ENCODE data around the gene FGF2.
A peak's percentile ranks its signal among the peaks of the same experiment; 100 is the strongest.
"Not testable (repeated sequence)": the region's sequence is repeated elsewhere in the genome, so short reads cannot be mapped to it uniquely, and the experiment has no call there.

The FGF2 gene

GRCh38 chr4:122865425-122865824 lies 38.8 kb downstream of the FGF2 start:
- Histone ChIP-seq H3K27ac (no peak overlapping the region), H3K4me3 (no peak overlapping the region), H3K27me3 (no peaks in the 10 kb centered on the region), H3K9me3 (no peaks in the 10 kb centered on the region), H3K36me3 (no peaks in the 10 kb centered on the region), H3K4me1 (peaks cover 0 to 35% (median 10%) of the 10 kb centered on the region in 4 donors)
- intact Hi-C loops (cut with DNase I; ENCODE audit: low total_unique reads) = no loop called here
- no peak for TF ChIP-seq CTCF (IDR thresholded peaks at IDR 0.05)
- no peak for DNase-seq

- intact Hi-C loops (cut with DNase I; ENCODE audit: low total_unique reads); H3K27me3 ChIP-seq: not testable (repeated sequence)
These were observed 41.6 kb downstream of the FGF2 start for GRCh38 chr4:122868235-122868634.

GRCh38 chr4:122873146-122873545 lies 46.5 kb downstream of the FGF2 start:
- no peak for DNase-seq
- Histone ChIP-seq H3K27ac (no peak overlapping the region), H3K9me3 (no peaks in the 10 kb centered on the region), H3K27me3 (no peaks in the 10 kb centered on the region), H3K36me3 (peaks cover 0 to 13% (median 0%) of the 10 kb centered on the region in 3 donors), H3K4me3 (no peak overlapping the region), H3K4me1 (peaks cover 0 to 31% (median 6%) of the 10 kb centered on the region in 4 donors)
- TF ChIP-seq CTCF (IDR thresholded peaks at IDR 0.05) = no peak
- intact Hi-C loops (cut with DNase I; ENCODE audit: low total_unique reads) = no loop called here

More at GRCh38 chr4:122868235-122868634, 41.6 kb downstream of the FGF2 start:
- not testable (repeated sequence) for DNase-seq, H3K27ac ChIP-seq, H3K36me3 ChIP-seq, H3K4me3 ChIP-seq, H3K9me3 ChIP-seq
- peaks cover 0 to 21% (median 4%) of the 10 kb centered on the region in 4 donors for H3K4me1 ChIP-seq

GRCh38 chr4:122873821-122874593 lies 47.4 kb downstream of the FGF2 start:
- intact Hi-C loops (cut with DNase I; ENCODE audit: low total_unique reads) = no loop called here
- H3K27me3 ChIP-seq = no peaks in the 10 kb centered on the region
- H3K27ac ChIP-seq = peak overlapping the region in 1 of 2 donors; percentile 27
- TF ChIP-seq CTCF (IDR thresholded peaks at IDR 0.05) = no peak
- H3K4me1 ChIP-seq = peaks cover 0 to 31% (median 6%) of the 10 kb centered on the region in 4 donors
- no peak for DNase-seq
- H3K4me3 ChIP-seq = no peak overlapping the region
- H3K36me3 ChIP-seq = peaks cover 0 to 14% (median 0%) of the 10 kb centered on the region in 3 donors
- no peaks in the 10 kb centered on the region for H3K9me3 ChIP-seq

GRCh38 chr4:122875949-122876348 lies 49.3 kb downstream of the FGF2 start:
- no peak for TF ChIP-seq CTCF (IDR thresholded peaks at IDR 0.05)
- no peak overlapping the region for H3K27ac ChIP-seq

GRCh38 chr4:122876456-122876855 lies 49.8 kb downstream of the FGF2 start:
- no peak overlapping the region for H3K27ac ChIP-seq
- no peak overlapping the region for H3K4me3 ChIP-seq
- no peaks in the 10 kb centered on the region for H3K27me3 ChIP-seq
- TF ChIP-seq CTCF (IDR thresholded peaks at IDR 0.05) = no peak
- no peaks in the 10 kb centered on the region for H3K9me3 ChIP-seq
- peaks cover 0 to 26% (median 10%) of the 10 kb centered on the region in 3 donors for H3K36me3 ChIP-seq
- peaks cover 0 to 31% (median 6%) of the 10 kb centered on the region in 4 donors for H3K4me1 ChIP-seq
- DNase-seq = no peak
- intact Hi-C loops (cut with DNase I; ENCODE audit: low total_unique reads) = no loop called here

More at GRCh38 chr4:122875949-122876348, 49.3 kb downstream of the FGF2 start:
- Histone ChIP-seq H3K27me3 (no peaks in the 10 kb centered on the region), H3K4me1 (peaks cover 0 to 31% (median 6%) of the 10 kb centered on the region in 4 donors), H3K9me3 (no peaks in the 10 kb centered on the region), H3K4me3 (no peak overlapping the region), H3K36me3 (peaks cover 0 to 21% (median 6%) of the 10 kb centered on the region in 3 donors)
- intact Hi-C loops (cut with DNase I; ENCODE audit: low total_unique reads) = no loop called here
- DNase-seq = no peak
